HG03520 (cell line): Measurements from ENCODE around the gene PTTG1IP.

Experiments used
- ATAC-seq: cut with Tn5 transposase; IDR thresholded peaks from one replicate; pipeline ENCODE4 v1.9.1; 2021; ENCODE audit warnings: mild to moderate bottlenecking, moderate library complexity; ENCODE audit not compliant: unreplicated experiment

The PTTG1IP gene

GRCh38 chr21:44909719-44910118 lies 36.2 kb upstream of the PTTG1IP start:
- no peak for ATAC-seq

- ATAC-seq: no peak
Measured at GRCh38 chr21:44908908-44909307, 35.4 kb upstream of the PTTG1IP start.

GRCh38 chr21:44907966-44908895 lies 34.7 kb upstream of the PTTG1IP start:
- ATAC-seq: no peak

- no peak for ATAC-seq
Measured at GRCh38 chr21:44907225-44907965, 33.9 kb upstream of the PTTG1IP start.

- no peak for ATAC-seq
Measured at GRCh38 chr21:44905728-44906090, 32.2 kb upstream of the PTTG1IP start.

GRCh38 chr21:44905016-44905727 lies 31.7 kb upstream of the PTTG1IP start:
- no peak for ATAC-seq

GRCh38 chr21:44904141-44904923 lies 30.8 kb upstream of the PTTG1IP start:
- no peak for ATAC-seq

GRCh38 chr21:44903689-44904088 lies 30.2 kb upstream of the PTTG1IP start:
- ATAC-seq: no peak

- no peak for ATAC-seq
Measured at GRCh38 chr21:44903050-44903685, 29.7 kb upstream of the PTTG1IP start.

GRCh38 chr21:44902268-44903049 lies 29.0 kb upstream of the PTTG1IP start:
- ATAC-seq: no peak

GRCh38 chr21:44901391-44902074 lies 28.0 kb upstream of the PTTG1IP start:
- no peak for ATAC-seq

GRCh38 chr21:44900559-44901251 lies 27.2 kb upstream of the PTTG1IP start:
- no peak for ATAC-seq

GRCh38 chr21:44899768-44900558 lies 26.5 kb upstream of the PTTG1IP start:
- no peak for ATAC-seq

GRCh38 chr21:44898851-44899767 lies 25.6 kb upstream of the PTTG1IP start:
- no peak for ATAC-seq

GRCh38 chr21:44898011-44898488 lies 24.6 kb upstream of the PTTG1IP start:
- no peak for ATAC-seq

GRCh38 chr21:44897326-44898010 lies 24.0 kb upstream of the PTTG1IP start:
- no peak for ATAC-seq
